CD14-positive monocyte (primary cell): ENCODE results near the gene ICAM2. TPM values are rescaled to one million over a fixed set of nuclear protein-coding genes. Genes with fewer than 3 reads are reported as not detected.

ENCODE experiments used
- DNase-seq, 3 donors: peaks; one replicate each; pipeline ENCODE4 v3.0.0-alpha.2; 2011 to 2022
- H2AFZ ChIP-seq: 2 replicates; pipeline ENCODE4 v1.6.0; 2012; ENCODE audit warnings: mild to moderate bottlenecking, low read depth, low read length, inconsistent platforms; ENCODE audit not compliant: insufficient read depth, poor library complexity, severe bottlenecking
- H3K27ac ChIP-seq, 2 donors: 1 replicate in 1 of 2; 2 replicates in 1 of 2; pipeline ENCODE4 v1.5.1; 2012 to 2013; ENCODE audit warnings: low read length in 2 of 2, control low read depth in 1 of 2, inconsistent platforms in 1 of 2, low read depth in 1 of 2, mild to moderate bottlenecking in 1 of 2
- H3K27me3 ChIP-seq, 2 donors: one replicate each; pipeline versions ENCODE4 v1.6.0 to v1.6.1; 2011 to 2013; ENCODE audit warnings: low read length in 2 of 2; ENCODE audit not compliant: control insufficient read depth in 2 of 2, insufficient read depth in 2 of 2
- H3K36me3 ChIP-seq, 2 donors: replicated peaks in 1 of 2; 1 replicate in 1 of 2; 2 replicates in 1 of 2; pipeline versions ENCODE4 v1.5.1 to v1.6.1; 2012 to 2013; ENCODE audit warnings: low read length in 2 of 2, control low read depth in 1 of 2, inconsistent platforms in 1 of 2, mild to moderate bottlenecking in 1 of 2; ENCODE audit not compliant: insufficient read depth in 2 of 2, control insufficient read depth in 1 of 2
- H3K4me1 ChIP-seq, 2 donors: 1 replicate in 1 of 2; 2 replicates in 1 of 2; pipeline versions ENCODE4 v1.5.1 to v1.6.1; 2012 to 2013; ENCODE audit warnings: low read length in 2 of 2, control low read depth in 1 of 2, inconsistent platforms in 1 of 2, mild to moderate bottlenecking in 1 of 2, moderate library complexity in 1 of 2; ENCODE audit not compliant: insufficient read depth in 2 of 2, control insufficient read depth in 1 of 2
- H3K4me2 ChIP-seq: replicated peaks from 2 replicates; pipeline ENCODE3; 2012; ENCODE audit warnings: low read length, moderate library complexity, mild to moderate bottlenecking; ENCODE audit not compliant: poor library complexity, severe bottlenecking; ENCODE audit errors: extremely low read depth
- H3K4me3 ChIP-seq, 3 experiments: fragments of 200-600 bp in 1 of 3; sonication (generic) in 1 of 3; replicated peaks in 1 of 3; 1 replicate in 2 of 3; 2 replicates in 1 of 3; pipeline ENCODE4 v1.5.1; 2011 to 2013; ENCODE audit warnings: low read length in 3 of 3, mild to moderate bottlenecking in 3 of 3, control low read depth in 2 of 3, low read depth in 2 of 3, inconsistent platforms in 1 of 3, moderate library complexity in 1 of 3
- H3K79me2 ChIP-seq: 2 replicates; pipeline ENCODE4 v1.6.0; 2012; ENCODE audit warnings: mild to moderate bottlenecking, control low read depth, inconsistent platforms, low read length, moderate library complexity; ENCODE audit not compliant: insufficient read depth
- H3K9ac ChIP-seq: 2 replicates; pipeline ENCODE4 v1.6.0; 2017; ENCODE audit warnings: low read length, mild to moderate bottlenecking; ENCODE audit not compliant: insufficient read depth, poor library complexity, severe bottlenecking
- H3K9me3 ChIP-seq, 2 donors: replicated peaks in 1 of 2; 1 replicate in 1 of 2; 2 replicates in 1 of 2; pipeline versions ENCODE4 v1.5.1 to v1.6.1; 2012 to 2013; ENCODE audit warnings: low read length in 2 of 2, control low read depth in 1 of 2; ENCODE audit not compliant: control insufficient read depth in 1 of 2, insufficient read depth in 1 of 2
- H4K20me1 ChIP-seq: 2 replicates; pipeline ENCODE4 v1.6.0; 2012; ENCODE audit warnings: mild to moderate bottlenecking, low read length, control low read depth, moderate library complexity; ENCODE audit not compliant: insufficient read depth
- H3K27ac Mint-ChIP-seq, 7 donors: one replicate each; pipeline ENCODE4 v1.8.0; 2020; ENCODE audit warnings: mild to moderate bottlenecking in 7 of 7, mixed read lengths in 7 of 7, moderate library complexity in 6 of 7, inconsistent platforms in 2 of 7
- H3K27me3 Mint-ChIP-seq, 3 donors: one replicate each; pipeline ENCODE4 v1.8.0; 2021 to 2022; ENCODE audit warnings: low read depth in 3 of 3, mild to moderate bottlenecking in 3 of 3, mixed read lengths in 3 of 3, moderate library complexity in 3 of 3, inconsistent platforms in 1 of 3
- H3K36me3 Mint-ChIP-seq, 2 donors: one replicate each; pipeline ENCODE4 v1.8.0; 2020; ENCODE audit warnings: mixed read lengths in 2 of 2, inconsistent platforms in 1 of 2, mild to moderate bottlenecking in 1 of 2
- H3K4me1 Mint-ChIP-seq: one replicate; pipeline ENCODE4 v1.8.0; 2020; ENCODE audit warnings: mild to moderate bottlenecking, mixed read lengths
- H3K4me3 Mint-ChIP-seq, 2 donors: one replicate each; pipeline ENCODE4 v1.8.0; 2020; ENCODE audit warnings: mild to moderate bottlenecking in 2 of 2, mixed read lengths in 2 of 2, moderate library complexity in 1 of 2
- H3K9me3 Mint-ChIP-seq, 7 donors: one replicate each; pipeline ENCODE4 v1.8.0; 2020 to 2022; ENCODE audit warnings: mixed read lengths in 7 of 7, mild to moderate bottlenecking in 6 of 7, moderate library complexity in 6 of 7, inconsistent platforms in 2 of 7
- WGBS: methylation state at CpG from one replicate; pipeline ENCODE4 v1.1.5; 2013; ENCODE audit warnings: missing lambda C conversion rate; ENCODE audit not compliant: insufficient coverage; 5-methylcytosine and 5-hydroxymethylcytosine counted together
- intact Hi-C, 2 donors: fragments of 100-400 bp; cut with micrococcal nuclease; formaldehyde crosslinking; loops; one replicate each; pipeline versions ENCODE4 v1.15.0 to v1.15.1; 2023
- polyA plus RNA-seq, 3 donors: library from polyadenylated mRNA; depleted of rRNA in 1 of 3; unstranded in 2 of 3; stranded (reverse) in 1 of 3; fragments of 300-500 nt in 2 of 3; fragments of >200 nt in 1 of 3; fragmentation: Illumina TruSeq in 2 of 3; gene quantifications; 1 replicate in 2 of 3; 2 replicates in 1 of 3; pipeline ENCODE4 v1.2.3, GENCODE V29; 2012 to 2021
- TF ChIP-seq, protein P1 (sequence below): fragments of 200-600 bp; IDR thresholded peaks from one replicate; pipeline ENCODE4 v1.8.0; 2022; ENCODE audit warnings: antibody characterized with exemption, mild to moderate bottlenecking

The ICAM2 gene
- polyA plus RNA-seq, 3 donors: 111 to 186 (median 174) TPM

GRCh38 chr17:63988127-63988478 lies 32.3 kb downstream of the ICAM2 start:
- Histone ChIP-seq H3K4me1 (peaks cover 35 to 41% of the 10 kb centered on the region in 2 donors), H3K4me2 (no peak overlapping the region), H3K4me3 (no peak overlapping the region), H3K9ac (no peak overlapping the region), H3K9me3 (no peaks in the 10 kb centered on the region), H2AFZ (no peak overlapping the region), H4K20me1 (no peaks in the 10 kb centered on the region), H3K27ac (no peak overlapping the region), H3K36me3 (no peaks in the 10 kb centered on the region), H3K27me3 (no peaks in the 10 kb centered on the region), H3K79me2 (no peaks in the 10 kb centered on the region)
- WGBS: 98% methylated on average over 4 of the region's 5 CpGs
- Mint-ChIP-seq H3K4me1 (peaks cover 47% of the 10 kb centered on the region), H3K27ac (no peak overlapping the region), H3K4me3 (no peak overlapping the region), H3K27me3 (peaks cover 3 to 14% (median 11%) of the 10 kb centered on the region in 3 donors), H3K36me3 (no peaks in the 10 kb centered on the region), H3K9me3 (peaks cover 0 to 5% (median 2%) of the 10 kb centered on the region in 7 donors)
- DNase-seq: no peak
- TF ChIP-seq, protein P1, sequence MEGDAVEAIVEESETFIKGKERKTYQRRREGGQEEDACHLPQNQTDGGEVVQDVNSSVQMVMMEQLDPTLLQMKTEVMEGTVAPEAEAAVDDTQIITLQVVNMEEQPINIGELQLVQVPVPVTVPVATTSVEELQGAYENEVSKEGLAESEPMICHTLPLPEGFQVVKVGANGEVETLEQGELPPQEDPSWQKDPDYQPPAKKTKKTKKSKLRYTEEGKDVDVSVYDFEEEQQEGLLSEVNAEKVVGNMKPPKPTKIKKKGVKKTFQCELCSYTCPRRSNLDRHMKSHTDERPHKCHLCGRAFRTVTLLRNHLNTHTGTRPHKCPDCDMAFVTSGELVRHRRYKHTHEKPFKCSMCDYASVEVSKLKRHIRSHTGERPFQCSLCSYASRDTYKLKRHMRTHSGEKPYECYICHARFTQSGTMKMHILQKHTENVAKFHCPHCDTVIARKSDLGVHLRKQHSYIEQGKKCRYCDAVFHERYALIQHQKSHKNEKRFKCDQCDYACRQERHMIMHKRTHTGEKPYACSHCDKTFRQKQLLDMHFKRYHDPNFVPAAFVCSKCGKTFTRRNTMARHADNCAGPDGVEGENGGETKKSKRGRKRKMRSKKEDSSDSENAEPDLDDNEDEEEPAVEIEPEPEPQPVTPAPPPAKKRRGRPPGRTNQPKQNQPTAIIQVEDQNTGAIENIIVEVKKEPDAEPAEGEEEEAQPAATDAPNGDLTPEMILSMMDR: no peak
- intact Hi-C loops: no loop called here

GRCh38 chr17:63987221-63988126 lies 33.0 kb downstream of the ICAM2 start:
- 71% methylated on average over 12 of the region's 18 CpGs for WGBS
- H3K4me1 Mint-ChIP-seq: peaks cover 49% of the 10 kb centered on the region

More at GRCh38 chr17:63987221-63988126, 33.0 kb downstream of the ICAM2 start:
- DNase-seq: no peak
- H3K79me2 ChIP-seq: no peaks in the 10 kb centered on the region
- H3K4me1 ChIP-seq: peaks cover 40 to 45% of the 10 kb centered on the region in 2 donors
- Mint-ChIP-seq H3K36me3 (peaks cover 0 to 3% of the 10 kb centered on the region in 2 donors), H3K27me3 (peaks cover 2 to 14% (median 11%) of the 10 kb centered on the region in 3 donors), H3K9me3 (peaks cover 0 to 4% (median 1%) of the 10 kb centered on the region in 7 donors), H3K4me3 (no peak overlapping the region), H3K27ac (peak overlapping the region in 1 of 7 donors; percentile 11)
- H3K27me3 ChIP-seq: no peaks in the 10 kb centered on the region
- no peak overlapping the region for H3K27ac ChIP-seq
- H3K9ac ChIP-seq: no peak overlapping the region
- no peaks in the 10 kb centered on the region for H3K9me3 ChIP-seq
- intact Hi-C loops: no loop called here
- no peak overlapping the region for H3K4me3 ChIP-seq
- no peaks in the 10 kb centered on the region for H3K36me3 ChIP-seq
- no peak overlapping the region for H2AFZ ChIP-seq
- H4K20me1 ChIP-seq: no peaks in the 10 kb centered on the region
- TF ChIP-seq, protein P1: no peak
- no peak overlapping the region for H3K4me2 ChIP-seq
